Upper lobe of left lung (tissue), 4 donors: ENCODE measurements around the gene SETDB2.

Experiments
- CTCF ChIP-seq, 6 experiments: fragments of 450-650 bp in 4 of 6; fragments of 200-600 bp in 2 of 6; sonication (generic) in 2 of 6; IDR thresholded peaks; one replicate each; pipeline ENCODE4 v1.5.1; 2016 to 2019; ENCODE audit warnings: antibody characterized with exemption in 6 of 6
- POLR2A ChIP-seq, 4 donors: fragments of 450-650 bp; IDR thresholded peaks; one replicate each; pipeline ENCODE4 v1.5.1; 2016 to 2017; ENCODE audit warnings: antibody characterized with exemption in 4 of 4, mild to moderate bottlenecking in 2 of 4
- POLR2AphosphoS5 ChIP-seq, 2 donors: sonication (generic); formaldehyde crosslinking; IDR thresholded peaks; one replicate each; pipeline ENCODE4 v1.5.1; 2017; ENCODE audit warnings: antibody characterized with exemption in 2 of 2

- no peak for TF ChIP-seq POLR2AphosphoS5 (IDR thresholded peaks at IDR 0.05)
- no peak for TF ChIP-seq POLR2A (IDR thresholded peaks at IDR 0.05)
- TF ChIP-seq CTCF (IDR thresholded peaks at IDR 0.05), result no peak
Measured at GRCh38 chr13:49452725-49453457, 8.8 kb downstream of the SETDB2 start.
